Mesodermal cell (in vitro differentiated cells): ENCODE results near the gene HNRNPAB.
"Not testable (repeated sequence)": the region's sequence is repeated elsewhere in the genome, so short reads cannot be mapped to it uniquely, and the experiment has no call there.

Source experiments
- H3K27ac ChIP-seq: 2 replicates; pipeline ENCODE4 v1.7.0; 2013; ENCODE audit warnings: mild to moderate bottlenecking, low read depth, low read length, moderate library complexity; ENCODE audit not compliant: severe bottlenecking
- H3K36me3 ChIP-seq: 2 replicates; pipeline ENCODE4 v1.7.1; 2013; ENCODE audit warnings: mild to moderate bottlenecking, low read length, moderate library complexity; ENCODE audit not compliant: control insufficient read depth, insufficient read depth
- H3K4me1 ChIP-seq: one replicate; pipeline ENCODE4 v1.7.1; 2013; ENCODE audit warnings: mild to moderate bottlenecking, low read length; ENCODE audit not compliant: insufficient read depth, control insufficient read depth, poor library complexity, severe bottlenecking
- H3K4me3 ChIP-seq: 2 replicates; pipeline ENCODE4 v1.7.0; 2013; ENCODE audit warnings: low read length, control low read depth, mild to moderate bottlenecking; ENCODE audit not compliant: insufficient read depth, poor library complexity, severe bottlenecking; ENCODE audit errors: extremely low read depth
- H3K9me3 ChIP-seq: 2 replicates; pipeline ENCODE4 v1.7.1; 2013; ENCODE audit warnings: mild to moderate bottlenecking, low read length, moderate library complexity; ENCODE audit not compliant: control insufficient read depth
- WGBS, 2 experiments: methylation state at CpG; one replicate each; pipeline ENCODE4 v1.1.5; 2013; ENCODE audit warnings: missing lambda C conversion rate in 2 of 2; ENCODE audit not compliant: insufficient coverage in 2 of 2; 5-methylcytosine and 5-hydroxymethylcytosine counted together

Gene HNRNPAB

GRCh38 chr5:178245389-178245788 is 41.1 kb downstream of the HNRNPAB start:
- WGBS, 2 experiments: 81 to 94% methylated on average over 1 of the region's 2 CpGs
- Histone ChIP-seq H3K9me3 (no peaks in the 10 kb centered on the region), H3K4me1 (no peaks in the 10 kb centered on the region), H3K4me3 (no peak overlapping the region), H3K27ac (no peak overlapping the region), H3K36me3 (no peaks in the 10 kb centered on the region)

GRCh38 chr5:178246624-178247279 is 42.4 kb downstream of the HNRNPAB start:
- H3K4me3 ChIP-seq: no peak overlapping the region
- H3K9me3 ChIP-seq: no peaks in the 10 kb centered on the region
- H3K36me3 ChIP-seq: no peaks in the 10 kb centered on the region
- no peaks in the 10 kb centered on the region for H3K4me1 ChIP-seq
- H3K27ac ChIP-seq: no peak overlapping the region
- WGBS, 2 experiments: 93 to 96% methylated on average over 11 to 13 of the region's 15 CpGs

GRCh38 chr5:178247481-178248456 is 43.4 kb downstream of the HNRNPAB start:
- H3K4me1 ChIP-seq: no peaks in the 10 kb centered on the region
- no peaks in the 10 kb centered on the region for H3K36me3 ChIP-seq
- H3K27ac ChIP-seq: no peak overlapping the region
- H3K4me3 ChIP-seq: no peak overlapping the region
- 78 to 84% methylated on average over 19 to 23 of the region's 24 CpGs for WGBS, 2 experiments
- no peaks in the 10 kb centered on the region for H3K9me3 ChIP-seq

DNA sequence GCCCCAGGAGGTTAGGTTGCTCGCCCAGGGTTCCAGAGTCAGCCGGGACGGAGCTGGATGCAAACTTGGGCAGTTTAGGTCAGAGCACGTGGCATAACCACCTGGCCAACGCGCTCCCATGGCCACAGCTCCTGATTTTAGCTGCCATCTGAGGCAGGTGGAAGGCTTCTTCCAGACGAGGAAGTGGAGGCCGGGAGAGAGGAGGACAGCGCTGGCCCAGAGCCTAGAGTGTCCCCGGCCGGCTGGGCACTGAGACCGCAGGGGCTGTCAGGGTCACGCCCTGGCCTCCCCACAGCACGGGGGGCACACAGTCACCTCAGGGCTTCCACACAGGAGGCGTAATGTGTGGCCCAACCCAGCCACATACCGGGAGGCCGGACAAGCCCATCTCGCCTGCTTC is 44.4 kb downstream of the HNRNPAB start:
- 93 to 94% methylated on average over 18 of the region's 18 CpGs for WGBS, 2 experiments
- Histone ChIP-seq H3K36me3 (no peaks in the 10 kb centered on the region), H3K4me3 (no peak overlapping the region), H3K4me1 (no peaks in the 10 kb centered on the region), H3K27ac (no peak overlapping the region), H3K9me3 (no peaks in the 10 kb centered on the region)

- Histone ChIP-seq H3K4me1 (no peaks in the 10 kb centered on the region), H3K36me3 (no peaks in the 10 kb centered on the region), H3K9me3 (no peaks in the 10 kb centered on the region), H3K27ac (no peak overlapping the region), H3K4me3 (no peak overlapping the region)
- 89% methylated on average over 10 to 11 of the region's 13 CpGs for WGBS, 2 experiments
Observed at GRCh38 chr5:178249191-178249989, 45.1 kb downstream of the HNRNPAB start.

GRCh38 chr5:178250263-178250662 is 45.9 kb downstream of the HNRNPAB start:
- Histone ChIP-seq H3K27ac (no peak overlapping the region), H3K4me3 (no peak overlapping the region), H3K9me3 (no peaks in the 10 kb centered on the region), H3K36me3 (no peaks in the 10 kb centered on the region), H3K4me1 (no peaks in the 10 kb centered on the region)
- WGBS, 2 experiments: 85 to 93% methylated on average over 5 of the region's 6 CpGs

DNA sequence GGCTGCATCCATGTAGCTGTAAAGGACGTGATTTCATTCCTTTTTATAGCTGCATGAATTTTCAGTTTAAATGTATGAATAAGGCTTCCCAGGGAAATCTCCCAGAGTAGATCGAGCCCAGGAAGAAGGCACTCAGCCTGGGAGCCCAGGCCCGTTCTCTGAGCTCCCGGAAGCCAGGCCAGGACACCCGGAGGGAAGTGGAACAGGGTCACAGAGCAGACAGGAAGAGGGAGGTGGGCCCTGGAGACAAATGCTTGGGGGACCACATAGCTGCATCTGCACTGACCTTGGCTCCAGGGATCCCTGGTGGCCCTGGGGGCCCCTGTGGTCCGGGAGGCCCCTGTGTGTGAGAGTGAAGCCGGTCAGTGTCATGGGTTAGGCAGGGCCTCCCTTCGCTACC is 47.9 kb downstream of the HNRNPAB start:
- H3K4me3 ChIP-seq: no peak overlapping the region
- WGBS, 2 experiments: 79 to 81% methylated on average over 7 to 8 of the region's 8 CpGs

DNA sequence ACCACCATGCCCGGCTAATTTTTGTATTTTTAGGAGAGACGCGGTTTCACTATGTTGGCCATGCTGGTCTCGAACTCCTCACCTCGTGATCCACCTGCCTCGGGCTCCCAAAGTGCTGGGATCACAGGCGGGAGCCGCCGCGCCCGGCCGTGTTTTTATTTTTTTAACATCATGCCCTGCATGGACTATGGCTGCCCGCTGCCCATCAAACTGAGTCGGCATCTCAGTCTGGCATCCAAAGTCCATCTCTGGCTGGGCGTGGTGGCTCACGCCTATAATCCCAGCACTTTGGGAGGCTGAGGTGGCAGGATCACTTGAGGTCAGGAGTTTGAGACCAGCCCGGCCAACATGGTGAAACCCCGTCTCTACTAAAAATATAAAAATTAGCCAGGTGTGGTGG is 49.3 kb downstream of the HNRNPAB start:
- H3K27ac ChIP-seq, H3K9me3 ChIP-seq, H3K4me1 ChIP-seq, H3K36me3 ChIP-seq, H3K4me3 ChIP-seq: not testable (repeated sequence)
- 90 to 95% methylated on average over 12 to 15 of the region's 18 CpGs for WGBS, 2 experiments

More for the DNA sequence above, 47.9 kb downstream of the HNRNPAB start:
- no peaks in the 10 kb centered on the region for H3K36me3 ChIP-seq
- H3K27ac ChIP-seq: no peak overlapping the region
- H3K4me1 ChIP-seq: no peaks in the 10 kb centered on the region
- no peaks in the 10 kb centered on the region for H3K9me3 ChIP-seq

- no peaks in the 10 kb centered on the region for H3K4me1 ChIP-seq
- no peaks in the 10 kb centered on the region for H3K9me3 ChIP-seq
- WGBS, 2 experiments: 85 to 86% methylated on average over 18 to 19 of the region's 19 CpGs
- no peak overlapping the region for H3K27ac ChIP-seq
- no peaks in the 10 kb centered on the region for H3K36me3 ChIP-seq
- no peak overlapping the region for H3K4me3 ChIP-seq
Observed at GRCh38 chr5:178256746-178257145, 52.4 kb downstream of the HNRNPAB start.

DNA sequence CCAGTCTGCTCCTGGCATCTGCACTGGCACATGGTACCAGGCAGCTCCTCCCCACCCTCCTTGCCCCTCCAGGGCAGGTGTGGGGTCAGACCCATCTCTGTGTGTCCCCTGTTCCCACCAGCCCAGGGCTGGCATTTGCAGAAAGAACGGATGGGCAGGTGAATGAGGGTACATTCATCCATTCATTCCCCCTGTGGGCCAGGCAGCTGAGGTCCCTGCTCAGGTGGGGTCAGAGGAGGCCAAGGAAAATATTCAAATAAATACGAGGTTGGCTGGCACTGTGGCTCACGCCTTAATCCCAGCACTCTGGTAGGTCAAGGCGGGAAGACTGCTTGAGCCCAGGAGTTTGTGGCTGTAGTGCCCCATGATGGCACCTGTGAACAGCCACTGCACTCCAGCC is 53.3 kb downstream of the HNRNPAB start:
- no peak overlapping the region for H3K27ac ChIP-seq
- 84 to 94% methylated on average over 3 of the region's 4 CpGs for WGBS, 2 experiments
- H3K9me3 ChIP-seq: no peaks in the 10 kb centered on the region
- no peak overlapping the region for H3K4me3 ChIP-seq
- H3K4me1 ChIP-seq: no peaks in the 10 kb centered on the region
- no peaks in the 10 kb centered on the region for H3K36me3 ChIP-seq
